ENCODE measurements around the gene KIF26A.

KIF26A gene

GRCh38 chr14:104101651-104102281 is 36.6 kb upstream of the KIF26A start:
- DNase-seq = no peak

- no peak for DNase-seq
Observed at GRCh38 chr14:104102282-104102914, 36.0 kb upstream of the KIF26A start.

DNA sequence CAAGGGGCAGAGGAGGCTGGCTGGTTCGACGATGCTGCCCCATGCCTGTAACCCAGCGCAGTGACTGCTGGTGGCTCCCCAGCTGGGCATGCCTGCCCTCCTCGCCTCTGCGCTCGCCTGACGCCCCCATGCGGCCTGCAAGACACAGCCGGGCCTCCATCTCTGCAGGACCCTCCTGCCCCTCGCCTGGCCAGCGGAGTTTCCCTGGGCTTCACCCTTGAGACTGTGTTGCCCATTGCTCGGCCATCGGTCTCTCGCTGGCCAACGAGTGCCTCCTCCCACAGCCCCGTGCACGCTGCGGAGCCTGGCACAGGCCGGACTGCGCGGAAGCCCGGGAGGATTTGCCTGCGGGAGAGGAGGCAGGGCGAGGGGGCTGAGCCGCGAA is 35.3 kb upstream of the KIF26A start:
- no peak for DNase-seq

DNA sequence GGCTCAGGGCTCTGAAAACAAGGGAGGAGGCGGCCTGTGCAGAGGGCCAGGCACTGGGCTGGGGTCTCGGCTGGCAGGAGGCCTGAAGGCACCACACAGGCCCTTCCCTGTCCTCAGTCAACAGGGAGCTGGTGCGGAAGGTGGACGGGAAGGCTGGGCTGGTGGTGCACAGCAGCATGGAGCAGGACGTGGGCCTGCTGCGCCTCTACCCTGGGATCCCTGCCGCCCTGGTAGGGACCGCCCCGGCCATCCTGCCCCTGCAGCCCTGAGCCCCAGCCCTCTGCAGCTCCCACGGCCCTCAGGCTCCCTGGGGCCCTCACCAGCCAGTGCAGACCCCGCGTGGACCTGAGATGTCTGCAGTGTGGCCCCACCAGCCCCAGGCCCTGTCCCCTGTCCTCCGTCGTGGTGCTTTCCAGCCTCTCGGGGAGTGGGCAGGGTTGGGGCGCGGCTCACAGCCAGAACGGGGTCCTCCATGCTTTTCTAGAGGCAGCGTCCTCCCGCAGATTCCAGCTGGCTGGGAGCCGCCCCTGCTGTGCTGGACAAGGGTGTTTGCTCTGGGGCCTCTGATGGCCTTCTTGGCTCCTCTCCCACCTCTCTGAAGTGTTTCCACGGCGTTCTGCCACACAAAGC is 34.8 kb upstream of the KIF26A start:
- DNase-seq = no peak

GRCh38 chr14:104104076-104104901 is 34.1 kb upstream of the KIF26A start:
- DNase-seq = no peak

DNA sequence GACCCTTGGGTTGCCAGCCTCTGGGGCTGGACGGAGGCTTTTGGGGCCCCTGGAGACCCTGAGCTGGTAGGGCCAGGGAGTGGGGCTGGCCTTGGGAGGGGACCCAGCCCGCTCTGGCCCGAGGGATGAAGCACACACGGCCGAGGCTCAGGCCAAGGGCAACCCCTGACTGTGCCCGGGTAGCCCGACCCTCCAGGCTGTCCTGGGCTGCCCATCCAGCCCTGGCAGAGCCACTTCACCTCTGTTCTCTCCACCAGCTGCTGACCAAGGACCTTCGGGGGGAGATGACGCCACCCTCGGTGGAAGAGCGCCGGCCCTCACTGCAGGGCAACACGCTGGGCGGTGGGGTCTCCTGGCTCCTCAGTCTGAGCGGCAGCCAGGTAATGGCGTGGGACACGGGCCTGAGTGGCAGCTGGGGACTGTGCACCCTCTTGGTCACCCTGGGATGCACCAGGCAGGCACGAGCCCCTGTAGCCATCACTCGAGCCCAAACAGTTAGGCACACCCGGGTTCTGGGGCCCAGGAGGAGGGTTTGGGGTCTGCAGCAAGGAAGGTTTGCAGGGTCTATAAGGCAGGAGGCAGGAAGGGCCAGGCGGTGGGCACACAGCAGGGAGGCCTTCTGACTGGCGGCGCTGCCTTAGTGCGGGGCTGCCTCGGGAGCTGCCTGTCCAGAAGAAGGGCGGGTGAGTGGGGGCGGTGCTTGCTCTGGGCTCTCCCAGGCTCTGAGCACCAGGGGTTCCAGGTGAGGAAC is 33.1 kb upstream of the KIF26A start:
- no peak for DNase-seq

DNA sequence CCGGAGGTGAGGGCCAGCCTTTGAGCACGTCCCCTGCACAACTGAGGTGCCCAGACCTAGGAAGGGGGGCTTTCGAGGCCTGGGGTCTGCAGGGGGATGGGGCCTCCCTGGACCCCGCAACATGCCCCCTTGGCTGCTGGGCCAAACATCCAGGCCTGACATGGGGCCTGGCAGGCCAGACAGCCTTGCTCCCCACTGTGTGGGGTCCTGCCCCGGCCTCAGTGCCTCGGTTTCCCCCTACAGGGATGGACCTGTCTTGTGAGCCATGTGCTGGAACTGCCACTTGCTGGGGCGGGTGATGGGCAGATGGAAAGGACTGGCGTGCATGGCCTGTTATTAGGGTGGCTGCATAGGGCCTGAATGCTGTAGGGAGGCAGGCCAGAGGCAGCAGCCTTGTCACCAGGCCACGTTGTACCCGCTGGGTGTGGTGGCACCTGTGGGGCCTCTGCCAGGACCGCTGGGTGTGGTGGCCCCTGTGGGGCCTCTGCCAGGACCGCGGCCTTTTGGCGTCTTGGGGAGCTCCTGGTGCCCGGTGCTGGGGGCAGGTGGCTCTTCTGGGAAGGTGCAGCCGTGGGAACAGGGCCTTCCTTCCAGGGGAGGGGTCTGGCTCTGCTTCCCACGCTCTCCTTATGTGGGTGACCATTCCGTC is 32.4 kb upstream of the KIF26A start:
- DNase-seq = no peak

DNA sequence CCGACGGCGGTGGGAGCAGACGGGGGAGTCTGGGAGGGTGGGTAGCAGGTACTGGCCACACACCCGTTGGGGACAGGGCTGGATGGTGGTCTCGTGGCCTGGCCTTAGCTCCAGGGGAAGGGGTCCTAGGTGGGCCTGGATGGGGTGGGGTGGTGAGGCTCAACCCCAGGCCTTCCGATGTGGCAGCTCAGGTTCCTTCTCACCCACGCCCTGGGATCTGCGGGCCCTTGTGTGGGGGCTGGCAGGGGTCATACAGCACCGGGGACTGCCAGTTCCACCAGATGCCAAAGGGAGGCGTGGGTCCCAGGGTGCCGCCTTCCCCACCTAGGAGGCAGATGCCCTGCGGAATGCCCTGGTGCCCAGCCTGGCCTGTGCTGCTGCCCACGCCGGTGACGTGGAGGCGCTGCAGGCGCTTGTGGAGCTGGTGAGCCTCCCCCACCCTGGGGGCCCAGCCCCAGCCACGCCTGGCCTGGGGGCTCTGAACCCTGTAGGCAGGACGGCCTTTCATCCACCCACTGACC is 31.9 kb upstream of the KIF26A start:
- DNase-seq = no peak

DNA sequence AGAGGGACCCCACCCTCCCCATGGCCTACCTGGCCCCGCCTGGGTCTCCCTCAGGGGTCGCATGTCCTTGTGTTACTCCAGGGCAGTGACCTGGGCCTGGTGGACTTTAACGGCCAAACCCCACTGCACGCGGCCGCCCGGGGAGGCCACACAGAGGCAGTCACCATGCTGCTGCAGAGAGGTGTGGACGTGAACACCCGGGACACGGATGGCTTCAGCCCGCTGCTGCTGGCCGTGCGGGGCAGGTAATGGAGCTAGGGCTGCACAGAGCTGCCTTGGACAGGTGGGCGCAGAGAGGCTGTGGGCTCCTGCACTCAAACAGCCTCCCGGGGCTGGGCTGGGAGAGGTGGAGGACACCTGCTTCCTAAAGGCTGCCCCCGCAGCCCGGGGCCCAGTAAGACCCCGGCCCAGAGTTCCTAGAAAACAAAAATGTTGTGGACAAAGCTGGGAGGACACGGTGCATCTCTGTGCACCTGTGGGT is 31.2 kb upstream of the KIF26A start:
- no peak for DNase-seq

DNA sequence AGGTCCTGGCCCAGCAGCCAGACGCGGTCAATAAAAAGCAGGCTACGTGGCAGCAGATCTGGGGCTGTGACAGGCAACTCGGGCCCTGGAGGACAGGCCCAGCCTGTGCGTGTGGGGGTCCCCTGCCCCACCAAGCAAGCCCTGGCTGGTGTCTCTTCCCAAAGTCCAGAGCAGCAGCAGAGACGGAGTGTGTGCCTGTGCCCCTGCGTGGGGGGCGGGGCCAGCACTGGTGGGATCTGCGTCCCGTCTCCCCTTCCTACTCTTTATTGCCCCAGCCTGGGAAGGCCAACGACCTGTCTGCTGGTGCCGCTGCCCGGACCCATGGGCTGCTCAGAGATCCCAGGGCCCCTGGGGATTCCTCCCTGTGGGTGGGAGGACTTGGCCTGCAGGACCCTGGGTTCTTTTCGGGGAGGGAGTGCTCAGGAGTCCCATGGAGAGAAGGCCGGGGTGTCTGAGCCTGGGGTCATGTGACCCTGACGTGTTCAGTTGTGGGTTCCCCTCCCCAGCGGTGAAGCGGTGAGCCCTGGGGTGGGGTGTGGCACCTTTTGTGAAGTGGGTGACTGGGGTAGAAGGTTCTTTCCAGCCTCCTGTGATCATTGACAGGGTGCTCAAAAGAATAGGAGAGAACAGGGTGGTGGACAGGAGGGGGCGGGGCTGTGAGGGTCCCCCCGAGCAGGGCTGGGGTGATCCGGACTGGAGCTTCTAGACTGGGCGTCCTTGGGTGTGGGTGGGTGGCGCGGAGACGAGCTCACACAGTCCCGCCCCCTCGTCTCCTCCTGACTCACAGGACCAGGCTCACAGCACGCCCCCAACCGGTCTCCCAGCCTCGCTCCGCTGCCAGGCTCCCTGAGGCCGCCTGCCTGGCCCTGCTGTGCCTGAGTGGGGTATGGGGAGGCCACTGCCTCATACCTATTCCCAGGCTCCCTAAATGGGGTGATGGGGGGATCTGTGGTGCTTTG is 30.5 kb upstream of the KIF26A start:
- DNase-seq = no peak

DNA sequence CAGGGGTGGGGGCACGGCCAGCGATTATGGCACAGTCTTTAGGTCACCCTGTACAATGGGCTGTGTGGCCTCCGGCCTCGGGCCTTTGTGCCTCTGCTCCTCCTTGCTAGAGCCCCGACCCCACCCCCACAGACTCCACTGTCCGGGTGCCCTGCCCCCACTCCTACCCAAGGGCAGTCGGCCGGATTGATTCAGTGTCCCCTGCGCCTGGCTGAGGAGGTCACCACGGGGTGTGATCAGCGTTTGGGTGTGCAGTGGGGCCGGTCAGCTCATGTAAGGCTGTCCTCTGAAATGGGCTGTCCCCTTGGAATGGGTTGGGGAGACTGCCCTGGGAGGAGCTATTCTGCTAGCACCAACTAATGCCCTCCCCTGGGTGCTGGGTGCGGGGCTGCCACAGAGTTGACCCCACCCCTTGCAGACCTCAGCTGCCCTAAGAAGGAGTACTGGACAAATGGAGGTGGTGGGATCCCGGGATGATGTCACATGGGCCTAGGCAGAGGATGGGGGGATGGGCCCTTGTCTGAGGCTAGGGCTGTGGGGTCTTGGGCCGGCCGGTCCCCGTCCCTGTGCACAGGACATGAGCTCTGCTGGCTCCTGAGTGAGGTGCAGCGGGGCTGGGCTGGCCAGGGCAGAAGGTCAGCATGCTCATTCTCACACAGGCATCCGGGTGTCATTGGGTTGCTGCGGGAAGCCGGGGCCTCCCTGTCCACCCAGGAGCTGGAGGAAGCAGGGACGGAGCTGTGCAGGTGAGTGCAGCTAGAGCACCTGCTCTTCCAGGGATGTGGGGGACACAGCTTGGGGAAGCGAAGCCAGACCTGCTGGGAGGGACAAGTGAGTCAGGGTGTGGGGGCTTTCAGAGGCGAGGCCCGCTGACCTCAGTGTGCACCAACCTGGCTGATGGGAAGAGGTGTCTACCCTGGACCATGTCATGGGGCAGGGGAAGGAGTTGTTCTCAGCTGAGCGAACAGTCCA is 29.5 kb upstream of the KIF26A start:
- DNase-seq = no peak

GRCh38 chr14:104109731-104110361 is 28.5 kb upstream of the KIF26A start:
- no peak for DNase-seq

DNA sequence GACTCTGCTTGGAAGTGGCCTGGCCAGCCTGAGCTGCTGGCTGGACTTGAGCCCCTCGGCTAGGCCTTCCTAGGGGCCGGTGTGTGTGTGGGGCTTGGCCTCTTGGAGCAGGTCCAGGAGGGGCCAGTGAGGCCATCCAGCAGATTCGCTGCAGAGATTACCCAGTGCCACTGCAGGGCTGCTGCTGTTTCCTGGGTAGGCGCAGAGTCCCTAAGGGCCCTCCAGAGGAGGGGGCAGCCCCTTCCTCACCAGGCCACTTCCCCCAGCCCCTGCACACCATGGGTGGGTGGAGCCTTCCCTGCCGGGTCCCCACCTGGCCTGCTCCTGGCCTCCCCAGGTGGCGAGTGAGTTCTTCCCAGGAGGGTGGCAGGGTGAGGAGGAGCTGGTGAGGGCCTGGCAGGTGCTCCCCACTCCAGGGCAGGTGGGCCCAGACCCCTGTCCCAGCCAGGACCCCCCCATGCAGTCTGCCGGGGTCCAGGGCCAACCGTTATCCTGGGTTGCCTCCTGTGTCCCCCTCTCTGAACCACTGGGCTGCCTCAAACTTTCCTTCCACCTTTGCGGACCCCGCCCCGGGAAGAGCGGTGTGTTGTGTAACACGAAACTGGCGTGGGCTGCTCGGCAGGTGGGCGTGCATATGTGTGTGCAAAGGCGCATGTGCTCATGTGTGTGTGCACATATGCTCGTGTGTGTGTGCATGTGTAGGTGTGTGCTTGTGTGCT is 27.7 kb upstream of the KIF26A start:
- DNase-seq = no peak

- DNase-seq = no peak
Observed at GRCh38 chr14:104111301-104112112, 26.9 kb upstream of the KIF26A start.

- no peak for DNase-seq
Observed at GRCh38 chr14:104112113-104112505, 26.3 kb upstream of the KIF26A start.

- no peak for DNase-seq
Observed at GRCh38 chr14:104112609-104113571, 25.5 kb upstream of the KIF26A start.
